GM12878 (cell line): ENCODE data around the gene LMBR1. TPM values are rescaled to one million over a fixed set of nuclear protein-coding genes. Genes with fewer than 3 reads are reported as not detected.

Experiments used
- ATAC-seq: fragments of 200-7000 bp; cut with Tn5 transposase; 3 replicates; pipeline ENCODE4 v1.9.1; 2020; ENCODE audit warnings: mild to moderate bottlenecking, moderate library complexity
- BruUV-seq: library from RNA; stranded (reverse); fragments of 400-500 nt; replicated peaks from 2 replicates; lab custom pipeline; 2021; lab: Mats Ljungman, UMichigan
- CTCF ChIA-PET: fragments of 300-600 bp; sonication (Branson Sonifier 250); formaldehyde crosslinking; extraction: SDS; loops from one replicate; lab custom pipeline; 2021; ENCODE audit warnings: inconsistent platforms; lab: Yijun Ruan, JAX
- POLR2A ChIA-PET: fragments of 350-600 bp; formaldehyde crosslinking; extraction: SDS; loops from one replicate; lab custom pipeline; 2021; ENCODE audit warnings: inconsistent platforms; lab: Charles Lee
- RAD21 ChIA-PET: fragments of 300-600 bp; sonication (Branson Sonifier 250); formaldehyde crosslinking; loops from one replicate; lab custom pipeline; 2023; ENCODE audit warnings: antibody characterized with exemption; ENCODE audit not compliant: unreplicated experiment; lab: Charles Lee
- SMC1A ChIA-PET: fragments of 300-600 bp; sonication (Branson Sonifier 250); formaldehyde crosslinking; loops from one replicate; lab custom pipeline; 2023; ENCODE audit not compliant: unreplicated experiment, uncharacterized antibody; lab: Charles Lee
- DNase-seq: peaks from one replicate; pipeline ENCODE4 v3.0.0-alpha.2; 2011; ENCODE audit warnings: low read depth, low spot score
- FAIRE-seq: peaks from 3 replicates; lab custom pipeline; 2011; peaks lifted over from hg19 to GRCh38; lab: Jason Lieb, UNC
- H2AFZ ChIP-seq: 2 replicates; pipeline ENCODE4 v1.6.0; 2011; ENCODE audit warnings: low read depth, low read length, control low read depth; ENCODE audit not compliant: control insufficient read depth
- H3K27ac ChIP-seq: 2 replicates; pipeline ENCODE4 v1.5.1; 2011; ENCODE audit warnings: control low read depth; ENCODE audit not compliant: control insufficient read depth, insufficient read depth
- H3K27me3 ChIP-seq, 2 experiments: replicated peaks in 1 of 2; 2 replicates each; pipeline versions ENCODE4 v1.6.0 to v1.6.1; 2011; ENCODE audit warnings: low read length in 1 of 2; ENCODE audit not compliant: control insufficient read depth in 2 of 2, insufficient read depth in 2 of 2
- H3K36me3 ChIP-seq, 2 experiments: 2 replicates each; pipeline ENCODE4 v1.5.1; 2011; ENCODE audit warnings: low read length in 1 of 2; ENCODE audit not compliant: control insufficient read depth in 2 of 2, insufficient read depth in 2 of 2
- H3K4me1 ChIP-seq: 2 replicates; pipeline ENCODE4 v1.6.1; 2011; ENCODE audit warnings: mild to moderate bottlenecking, low read length, moderate library complexity, mixed read lengths; ENCODE audit not compliant: control insufficient read depth, insufficient read depth
- H3K4me2 ChIP-seq: 2 replicates; pipeline ENCODE4 v1.6.0; 2011; ENCODE audit warnings: control low read depth; ENCODE audit not compliant: control insufficient read depth, insufficient read depth
- H3K4me3 ChIP-seq: fragments of 200-600 bp; sonication (generic); 2 replicates; pipeline ENCODE4 v1.5.1; 2016
- H3K79me2 ChIP-seq: 2 replicates; pipeline ENCODE4 v1.6.0; 2011; ENCODE audit warnings: low read length; ENCODE audit not compliant: control insufficient read depth, insufficient read depth
- H3K9ac ChIP-seq: 2 replicates; pipeline ENCODE4 v1.8.0; 2011; ENCODE audit warnings: low read length, control low read depth, mixed read lengths; ENCODE audit not compliant: control insufficient read depth, insufficient read depth
- H3K9me3 ChIP-seq: replicated peaks from 3 replicates; pipeline ENCODE4 v1.5.1; 2011; ENCODE audit warnings: mild to moderate bottlenecking, low read length; ENCODE audit not compliant: control insufficient read depth, insufficient read depth
- H4K20me1 ChIP-seq: 2 replicates; pipeline ENCODE4 v1.6.0; 2011; ENCODE audit not compliant: control insufficient read depth, insufficient read depth
- BACH1 ChIP-seq: fragments of 450-650 bp; IDR thresholded peaks from 2 replicates; pipeline ENCODE4 v1.6.1; 2017; ENCODE audit warnings: mild to moderate bottlenecking, borderline replicate concordance
- CREB1 ChIP-seq: IDR thresholded peaks from 2 replicates; pipeline ENCODE4 v1.6.1; 2012; ENCODE audit warnings: low read depth, mild to moderate bottlenecking, inconsistent platforms
- ETV6 ChIP-seq, 2 experiments: fragments of 450-650 bp in 1 of 2; IDR thresholded peaks in 1 of 2; conservative IDR thresholded peaks in 1 of 2; 2 replicates each; pipeline ENCODE4 v1.6.1; 2014; ENCODE audit warnings: antibody characterized with exemption in 1 of 2, borderline replicate concordance in 1 of 2, low read depth in 1 of 2, mild to moderate bottlenecking in 1 of 2, moderate library complexity in 1 of 2
- EZH2 ChIP-seq: IDR thresholded peaks from 2 replicates; pipeline ENCODE4 v1.6.1; 2012; ENCODE audit warnings: low read depth, mild to moderate bottlenecking, control low read depth, inconsistent platforms, low read length, borderline replicate concordance; ENCODE audit not compliant: control insufficient read depth
- HDGF ChIP-seq: fragments of 450-650 bp; IDR thresholded peaks from 2 replicates; pipeline ENCODE4 v1.6.1; 2016; ENCODE audit warnings: antibody characterized with exemption
- NRF1 ChIP-seq: conservative IDR thresholded peaks from 2 replicates; pipeline ENCODE4 v1.6.1; 2011; ENCODE audit warnings: mild to moderate bottlenecking, low read depth, low read length, improper control_type of control experiment
- POU2F2 ChIP-seq: IDR thresholded peaks from 3 replicates; pipeline ENCODE4 v1.6.1; 2011; ENCODE audit warnings: low read depth, mild to moderate bottlenecking, low read length, borderline replicate concordance
- STAT1 ChIP-seq: fragments of 450-650 bp; conservative IDR thresholded peaks from 2 replicates; pipeline ENCODE4 v1.6.1; 2014; ENCODE audit warnings: antibody characterized with exemption, mild to moderate bottlenecking
- TARDBP ChIP-seq: IDR thresholded peaks from 2 replicates; pipeline ENCODE4 v1.6.1; 2016; ENCODE audit warnings: borderline replicate concordance
- TCF7 ChIP-seq: IDR thresholded peaks from 2 replicates; pipeline ENCODE4 v1.6.1; 2014; ENCODE audit warnings: antibody characterized with exemption, borderline replicate concordance
- in situ Hi-C: fragments of 300-500 bp; cut with MboI; formaldehyde crosslinking; loops from 9 replicates; pipeline ENCODE4 v1.14.3; 2018; ENCODE audit warnings: mixed read lengths
- intact Hi-C: fragments of 100-400 bp; cut with micrococcal nuclease; formaldehyde crosslinking; loops from one replicate; pipeline ENCODE4 v1.14.2; 2022; ENCODE audit not compliant: unreplicated experiment
- polyA plus RNA-seq, 11 experiments: library from polyadenylated mRNA; depleted of rRNA in 4 of 11; unstranded in 6 of 11; stranded (reverse) in 5 of 11; fragments of >200 nt; fragmentation: Nextera tagmentation in 4 of 11; fragmentation: Illumina TruSeq in 1 of 11; extraction: Ambion mirVana in 4 of 11; extraction: Trizol in 1 of 11; gene quantifications; 1 replicate in 1 of 11; 2 replicates in 10 of 11; pipeline versions ENCODE4 v1.2.1 to v1.2.3, GENCODE V29; 2011 to 2016; ENCODE audit warnings: inconsistent platforms in 2 of 11, missing spikeins in 2 of 11, low read depth in 1 of 11
- total RNA-seq, 4 experiments: library from RNA; depleted of rRNA in 3 of 4; stranded (reverse); fragments of >200 nt in 3 of 4; fragmentation: Illumina TruSeq in 1 of 4; extraction: Trizol in 1 of 4; gene quantifications; 2 replicates each; pipeline versions ENCODE4 v1.2.1 to v1.2.3, GENCODE V29; 2013 to 2021
- TF ChIP-seq, protein P1 (sequence below): IDR thresholded peaks from 2 replicates; pipeline ENCODE4 v1.6.1; 2011; ENCODE audit warnings: borderline replicate concordance, low read depth, mild to moderate bottlenecking, moderate library complexity, mixed read lengths, low read length; ENCODE audit not compliant: insufficient read depth; ENCODE audit errors: extremely low read length

The LMBR1 gene
- total and polyA plus RNA-seq, 10 of the 15 experiments (the other 5 are each of a cell fraction or from before 2014, with no cell fraction given), result 4.0 to 63.5 (median 28.8) TPM

DNA sequence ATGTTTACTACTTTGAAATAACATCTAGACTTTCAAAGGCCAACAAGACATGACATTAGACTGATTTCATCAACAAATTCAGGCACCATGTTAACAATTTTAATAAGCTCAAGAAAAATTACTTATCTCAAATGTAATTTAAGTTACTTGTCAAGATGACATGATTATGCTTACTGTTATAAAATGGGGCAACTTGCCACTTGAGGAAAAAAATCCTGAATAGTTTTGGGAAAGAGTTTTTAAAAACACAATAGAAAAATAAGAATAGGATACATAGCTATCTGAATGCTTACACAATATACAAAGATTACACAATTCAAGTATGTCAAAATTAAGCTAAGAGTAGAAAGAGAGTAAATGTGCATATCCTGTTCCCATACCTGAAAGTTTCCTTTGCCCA, 167.0 kb downstream of the LMBR1 start:
- ChIA-PET POLR2A (no interaction called here), RAD21 (interaction anchor here (0.5 kb wide), 1 partner anchor 22 kb away, joined by 3 read pairs; no protein-coding TSS in a partner anchor), SMC1A (interaction anchor here (1.0 to 1.4 kb wide), 2 partner anchors 11 to 22 kb away, joined by 3 read pairs; no protein-coding TSS in a partner anchor), CTCF (interaction anchor here (1.5 kb wide), 1 partner anchor 9 kb away, joined by 3 read pairs; no protein-coding TSS in a partner anchor)
- Histone ChIP-seq H3K9ac (no peak overlapping the region), H3K36me3 (peaks cover 0 to 3% of the 10 kb centered on the region in 2 experiments; a peak in 1 of 4 replicates), H3K4me1 (no peaks in the 10 kb centered on the region), H3K79me2 (no peaks in the 10 kb centered on the region), H3K9me3 (no peaks in the 10 kb centered on the region), H3K27me3 (no peaks in the 10 kb centered on the region), H3K27ac (no peak overlapping the region), H3K4me3 (no peak overlapping the region), H2AFZ (no peak overlapping the region), H3K4me2 (no peak overlapping the region), H4K20me1 (no peaks in the 10 kb centered on the region)
- intact Hi-C loops, result no loop called here
- ATAC-seq, result no peak
- no peak for DNase-seq
- TF ChIP-seq STAT1, result no peak
- no peak for TF ChIP-seq BACH1
- no peak for TF ChIP-seq HDGF
- no peak for TF ChIP-seq TCF7
- TF ChIP-seq NRF1, result no peak
- no peak for TF ChIP-seq EZH2
- TF ChIP-seq TARDBP, result no peak
- no peak for TF ChIP-seq ETV6 (conservative IDR thresholded peaks at IDR 0.05 in 1 of 2, IDR thresholded peaks at IDR 0.05 in 1 of 2; ENCODE audit: borderline replicate concordance in 1 of 2, low read depth in 1 of 2)
- TF ChIP-seq CREB1, result no peak
- no peak for TF ChIP-seq POU2F2
- TF ChIP-seq, protein P1, sequence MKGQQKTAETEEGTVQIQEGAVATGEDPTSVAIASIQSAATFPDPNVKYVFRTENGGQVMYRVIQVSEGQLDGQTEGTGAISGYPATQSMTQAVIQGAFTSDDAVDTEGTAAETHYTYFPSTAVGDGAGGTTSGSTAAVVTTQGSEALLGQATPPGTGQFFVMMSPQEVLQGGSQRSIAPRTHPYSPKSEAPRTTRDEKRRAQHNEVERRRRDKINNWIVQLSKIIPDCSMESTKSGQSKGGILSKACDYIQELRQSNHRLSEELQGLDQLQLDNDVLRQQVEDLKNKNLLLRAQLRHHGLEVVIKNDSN, result no peak
- no TSS peak for BruUV-seq
- no peak for FAIRE-seq
- in situ Hi-C loops, result no loop called here
